Keratinocyte (primary cell): ENCODE results near the gene THEM4. TPM values are rescaled to one million over a fixed set of nuclear protein-coding genes. Genes with fewer than 3 reads are reported as not detected.

ENCODE experiments used
- DNase-seq: peaks from one replicate; pipeline ENCODE4 v3.0.0-alpha.2; 2011; ENCODE audit warnings: low read depth, missing footprints, low spot score
- FAIRE-seq: peaks from 2 replicates; lab custom pipeline; 2011; peaks lifted over from hg19 to GRCh38; lab: Jason Lieb, UNC
- H2AFZ ChIP-seq: 2 replicates; pipeline ENCODE4 v1.6.0; 2012; ENCODE audit warnings: low read length, control low read depth, inconsistent platforms; ENCODE audit not compliant: control insufficient read depth
- H3K27ac ChIP-seq: 2 replicates; pipeline ENCODE4 v1.5.1; 2011; ENCODE audit warnings: low read length; ENCODE audit not compliant: control insufficient read depth, insufficient read depth
- H3K27me3 ChIP-seq: 3 replicates; pipeline ENCODE4 v1.6.0; 2011; ENCODE audit warnings: low read length; ENCODE audit not compliant: control insufficient read depth, insufficient read depth; ENCODE audit errors: extremely low read depth
- H3K36me3 ChIP-seq, 2 experiments: 2 replicates in 1 of 2; 3 replicates in 1 of 2; pipeline ENCODE4 v1.5.1; 2011; ENCODE audit warnings: low read length in 2 of 2, mild to moderate bottlenecking in 1 of 2; ENCODE audit not compliant: control insufficient read depth in 2 of 2, insufficient read depth in 2 of 2; ENCODE audit errors: extremely low read depth in 1 of 2
- H3K4me1 ChIP-seq: 3 replicates; pipeline ENCODE4 v1.5.1; 2011; ENCODE audit warnings: low read length; ENCODE audit not compliant: control insufficient read depth, insufficient read depth; ENCODE audit errors: extremely low read depth
- H3K4me2 ChIP-seq: 3 replicates; pipeline ENCODE4 v1.6.0; 2011; ENCODE audit warnings: low read depth, low read length; ENCODE audit not compliant: control insufficient read depth, insufficient read depth; ENCODE audit errors: extremely low read depth
- H3K4me3 ChIP-seq, 3 experiments: fragments of 200-600 bp in 1 of 3; sonication (generic) in 1 of 3; 2 replicates in 2 of 3; 3 replicates in 1 of 3; pipeline ENCODE4 v1.5.1; 2011 to 2016; ENCODE audit warnings: low read length in 3 of 3, mild to moderate bottlenecking in 3 of 3, control low read depth in 2 of 3, inconsistent platforms in 1 of 3, low read depth in 1 of 3, mixed read lengths in 1 of 3, mixed run types in 1 of 3, moderate library complexity in 1 of 3; ENCODE audit not compliant: control insufficient read depth in 2 of 3, insufficient read depth in 2 of 3; ENCODE audit errors: extremely low read depth in 1 of 3
- H3K79me2 ChIP-seq: 2 replicates; pipeline ENCODE4 v1.6.0; 2012; ENCODE audit warnings: low read length; ENCODE audit not compliant: control insufficient read depth, insufficient read depth
- H3K9ac ChIP-seq: 3 replicates; pipeline ENCODE4 v1.6.0; 2011; ENCODE audit warnings: low read length; ENCODE audit not compliant: control insufficient read depth, insufficient read depth; ENCODE audit errors: extremely low read depth
- H3K9me1 ChIP-seq: 3 replicates; pipeline ENCODE4 v1.6.0; 2011; ENCODE audit warnings: low read length; ENCODE audit not compliant: control insufficient read depth, insufficient read depth; ENCODE audit errors: extremely low read depth
- H3K9me3 ChIP-seq: 2 replicates; pipeline ENCODE4 v1.5.1; 2012; ENCODE audit warnings: low read depth, low read length; ENCODE audit not compliant: control insufficient read depth
- H4K20me1 ChIP-seq: 3 replicates; pipeline ENCODE4 v1.6.0; 2011; ENCODE audit warnings: low read length; ENCODE audit not compliant: control insufficient read depth, insufficient read depth; ENCODE audit errors: extremely low read depth
- EZH2 ChIP-seq: IDR thresholded peaks from one replicate; pipeline ENCODE4 v1.6.1; 2012; ENCODE audit warnings: inconsistent platforms, mild to moderate bottlenecking, low read length, moderate library complexity
- dilution Hi-C: fragments of 300-500 bp; cut with MboI; formaldehyde crosslinking; loops from one replicate; pipeline ENCODE4 v1.7.0; 2020; ENCODE audit warnings: low sequenced_read_pairs; ENCODE audit not compliant: extremely low pct_ligation_motif_present
- polyA plus RNA-seq, 5 experiments: library from polyadenylated mRNA; depleted of rRNA in 3 of 5; stranded (reverse) in 3 of 5; stranded (forward) in 1 of 5; unstranded in 1 of 5; fragments of >200 nt; gene quantifications; 1 replicate in 1 of 5; 2 replicates in 3 of 5; 3 replicates in 1 of 5; pipeline versions ENCODE4 v1.2.1 to v1.2.3, GENCODE V29; 2011 to 2012; ENCODE audit warnings: missing spikeins in 2 of 5, low read depth in 1 of 5, low replicate concordance in 1 of 5
- TF ChIP-seq, protein P1 (sequence below), 3 experiments: IDR thresholded peaks in 1 of 3; conservative IDR thresholded peaks in 1 of 3; optimal IDR thresholded peaks in 1 of 3; 2 replicates in 2 of 3; 3 replicates in 1 of 3; pipeline versions ENCODE3 to v1.5.1; 2011; ENCODE audit warnings: low read length in 3 of 3, mild to moderate bottlenecking in 3 of 3, moderate library complexity in 2 of 3, control low read depth in 1 of 3, inconsistent platforms in 1 of 3; ENCODE audit not compliant: insufficient read depth in 2 of 3; ENCODE audit errors: extremely low read depth in 1 of 3

Gene THEM4
- polyA plus RNA-seq, 1 donor (not counting 4 experiments of a cell fraction or from before 2014, with no cell fraction given): 23.3 TPM

DNA sequence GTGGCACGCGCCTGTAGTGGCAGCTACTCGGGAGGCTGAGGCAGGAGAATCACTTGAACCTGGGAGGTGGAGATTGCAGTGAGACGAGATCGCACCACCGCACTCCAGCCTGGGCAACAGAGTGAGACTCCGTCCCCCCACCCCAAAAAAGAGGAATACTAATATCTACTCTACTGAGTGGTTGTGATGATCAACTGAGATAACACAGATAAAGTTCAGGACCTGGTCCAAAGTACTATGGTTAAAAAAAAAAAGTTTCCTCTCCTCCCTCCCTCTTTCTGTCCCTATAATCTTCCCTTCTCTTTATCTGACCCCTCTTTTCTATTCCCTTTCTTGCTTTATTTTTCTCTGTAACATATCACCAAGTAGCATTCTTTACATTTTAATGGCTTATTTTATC lies 73.7 kb downstream of the THEM4 start:
- no peak overlapping the region for H3K9ac ChIP-seq
- H3K36me3 ChIP-seq: no peaks in the 10 kb centered on the region
- dilution Hi-C loops: no loop called here
- H3K4me3 ChIP-seq: no peak overlapping the region
- H3K4me1 ChIP-seq: peaks cover 41% of the 10 kb centered on the region
- no peak for TF ChIP-seq EZH2
- H3K27ac ChIP-seq: no peak overlapping the region
- no peak for DNase-seq
- H3K27me3 ChIP-seq: no peaks in the 10 kb centered on the region
- H3K9me1 ChIP-seq: peaks cover 2% of the 10 kb centered on the region
- no peaks in the 10 kb centered on the region for H3K9me3 ChIP-seq
- no peaks in the 10 kb centered on the region for H3K79me2 ChIP-seq
- no peak for FAIRE-seq
- H4K20me1 ChIP-seq: no peaks in the 10 kb centered on the region
- no peak overlapping the region for H2AFZ ChIP-seq
- no peak overlapping the region for H3K4me2 ChIP-seq

DNA sequence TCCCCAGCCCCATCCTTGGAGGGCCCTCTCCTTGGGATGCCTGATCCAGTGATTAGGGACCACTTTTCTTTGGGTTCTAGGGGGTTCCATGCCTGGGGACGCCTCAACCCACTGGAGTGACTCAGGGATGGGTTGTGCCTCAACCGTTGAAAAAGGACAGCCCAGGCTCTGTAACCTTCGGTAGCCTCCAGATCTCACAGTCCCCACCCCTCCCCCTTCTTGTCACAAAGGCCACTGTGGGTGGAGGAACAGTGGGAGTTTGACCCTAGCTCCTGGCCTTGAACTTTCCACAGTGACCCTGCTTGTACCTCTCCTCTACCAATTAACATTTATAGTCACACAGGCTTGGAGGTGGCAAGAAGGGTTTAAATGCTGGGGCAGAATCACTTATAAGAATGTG lies 75.1 kb downstream of the THEM4 start:
- FAIRE-seq: no peak
- H4K20me1 ChIP-seq: no peaks in the 10 kb centered on the region
- H3K4me2 ChIP-seq: no peak overlapping the region
- H2AFZ ChIP-seq: no peak overlapping the region
- dilution Hi-C loops: no loop called here
- peaks cover 35% of the 10 kb centered on the region for H3K4me1 ChIP-seq
- TF ChIP-seq EZH2: no peak
- TF ChIP-seq, protein P1, sequence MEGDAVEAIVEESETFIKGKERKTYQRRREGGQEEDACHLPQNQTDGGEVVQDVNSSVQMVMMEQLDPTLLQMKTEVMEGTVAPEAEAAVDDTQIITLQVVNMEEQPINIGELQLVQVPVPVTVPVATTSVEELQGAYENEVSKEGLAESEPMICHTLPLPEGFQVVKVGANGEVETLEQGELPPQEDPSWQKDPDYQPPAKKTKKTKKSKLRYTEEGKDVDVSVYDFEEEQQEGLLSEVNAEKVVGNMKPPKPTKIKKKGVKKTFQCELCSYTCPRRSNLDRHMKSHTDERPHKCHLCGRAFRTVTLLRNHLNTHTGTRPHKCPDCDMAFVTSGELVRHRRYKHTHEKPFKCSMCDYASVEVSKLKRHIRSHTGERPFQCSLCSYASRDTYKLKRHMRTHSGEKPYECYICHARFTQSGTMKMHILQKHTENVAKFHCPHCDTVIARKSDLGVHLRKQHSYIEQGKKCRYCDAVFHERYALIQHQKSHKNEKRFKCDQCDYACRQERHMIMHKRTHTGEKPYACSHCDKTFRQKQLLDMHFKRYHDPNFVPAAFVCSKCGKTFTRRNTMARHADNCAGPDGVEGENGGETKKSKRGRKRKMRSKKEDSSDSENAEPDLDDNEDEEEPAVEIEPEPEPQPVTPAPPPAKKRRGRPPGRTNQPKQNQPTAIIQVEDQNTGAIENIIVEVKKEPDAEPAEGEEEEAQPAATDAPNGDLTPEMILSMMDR (optimal IDR thresholded peaks at IDR 0.05 in 1 of 3, IDR thresholded peaks at IDR 0.05 in 1 of 3, conservative IDR thresholded peaks at IDR 0.05 in 1 of 3; ENCODE audit: extremely low read depth in 1 of 3, insufficient read depth in 2 of 3, low read length in 3 of 3): no peak
- H3K9me1 ChIP-seq: peaks cover 2% of the 10 kb centered on the region
- no peak overlapping the region for H3K27ac ChIP-seq
- no peaks in the 10 kb centered on the region for H3K79me2 ChIP-seq
- no peak for DNase-seq
- no peaks in the 10 kb centered on the region for H3K9me3 ChIP-seq
- H3K36me3 ChIP-seq: no peaks in the 10 kb centered on the region
- H3K9ac ChIP-seq: no peak overlapping the region
- no peaks in the 10 kb centered on the region for H3K27me3 ChIP-seq
- H3K4me3 ChIP-seq: no peak overlapping the region
